HG03457 (cell line): Measurements from ENCODE around the gene CLCF1.
"Not testable (repeated sequence)": the region's sequence is repeated elsewhere in the genome, so short reads cannot be mapped to it uniquely, and the experiment has no call there.

Experiments
- ATAC-seq: cut with Tn5 transposase; IDR thresholded peaks from one replicate; pipeline ENCODE4 v1.9.1; 2021; ENCODE audit warnings: moderate number of reproducible peaks; ENCODE audit not compliant: unreplicated experiment

Gene CLCF1

GRCh38 chr11:67409261-67409666, 35.9 kb upstream of the CLCF1 start:
- no peak for ATAC-seq

GRCh38 chr11:67408437-67409200, 35.2 kb upstream of the CLCF1 start:
- ATAC-seq = no peak

- no peak for ATAC-seq
Observed at GRCh38 chr11:67407688-67408163, 34.3 kb upstream of the CLCF1 start.

GRCh38 chr11:67406969-67407687, 33.7 kb upstream of the CLCF1 start:
- no peak for ATAC-seq

GRCh38 chr11:67406420-67406968, 33.1 kb upstream of the CLCF1 start:
- ATAC-seq = no peak

- ATAC-seq = no peak
Observed at GRCh38 chr11:67405688-67406339, 32.4 kb upstream of the CLCF1 start.

- no peak for ATAC-seq
Observed at GRCh38 chr11:67405196-67405567, 31.8 kb upstream of the CLCF1 start.

GRCh38 chr11:67404515-67405195, 31.3 kb upstream of the CLCF1 start:
- no peak for ATAC-seq

- not testable (repeated sequence) for ATAC-seq
Observed at GRCh38 chr11:67403085-67403484, 29.7 kb upstream of the CLCF1 start.

- not testable (repeated sequence) for ATAC-seq
Observed at GRCh38 chr11:67402192-67402839, 28.9 kb upstream of the CLCF1 start.

- peak; percentile 49 for ATAC-seq
Observed at GRCh38 chr11:67401495-67402191, 28.2 kb upstream of the CLCF1 start, which contains the start of gene PPP1CA. PPP1CA (minus strand) TSS chr11:67401858; CDS start chr11:67401782, 76 bp downstream.

GRCh38 chr11:67400942-67401494, 27.6 kb upstream of the CLCF1 start:
- peak; percentile 12 for ATAC-seq

- no peak for ATAC-seq
Observed at GRCh38 chr11:67400251-67400941, 27.0 kb upstream of the CLCF1 start.

- no peak for ATAC-seq
Observed at GRCh38 chr11:67398661-67399563, 25.5 kb upstream of the CLCF1 start.

GRCh38 chr11:67397986-67398660, 24.7 kb upstream of the CLCF1 start:
- ATAC-seq = no peak

- ATAC-seq = no peak
Observed at GRCh38 chr11:67397536-67397935, 24.1 kb upstream of the CLCF1 start.
